Right lobe of liver (tissue), 6 donors: ENCODE results near the gene PCDH19. TPM values are rescaled to one million over a fixed set of nuclear protein-coding genes. Genes with fewer than 3 reads are reported as not detected.
"Not testable (repeated sequence)": the region's sequence is repeated elsewhere in the genome, so short reads cannot be mapped to it uniquely, and the experiment has no call there.

Source experiments
- ATAC-seq, 4 donors: fragments of 200-7000 bp; cut with Tn5 transposase; one replicate each; pipeline ENCODE4 v1.9.1; 2020; ENCODE audit warnings: mild to moderate bottlenecking in 4 of 4, moderate library complexity in 4 of 4
- DNase-seq, 3 donors: peaks; one replicate each; pipeline ENCODE4 v3.0.0-alpha.2; 2020
- H3K27ac ChIP-seq, 3 donors: fragments of 200-600 bp; one replicate each; pipeline ENCODE4 v1.8.0; 2022
- H3K27me3 ChIP-seq, 2 donors: fragments of 200-600 bp; one replicate each; pipeline ENCODE4 v1.8.0; 2022
- H3K36me3 ChIP-seq, 4 donors: fragments of 200-600 bp; sonication (generic) in 1 of 4; one replicate each; pipeline versions ENCODE4 v1.5.1 to v1.8.0; 2017 to 2022; ENCODE audit warnings: control low read depth in 1 of 4
- H3K4me1 ChIP-seq, 4 donors: fragments of 200-600 bp; sonication (generic) in 1 of 4; one replicate each; pipeline versions ENCODE4 v1.5.1 to v1.8.0; 2017 to 2022; ENCODE audit warnings: control low read depth in 1 of 4
- H3K4me3 ChIP-seq, 3 donors: fragments of 200-600 bp; one replicate each; pipeline ENCODE4 v1.8.0; 2022
- H3K9me3 ChIP-seq, 4 donors: fragments of 200-600 bp; sonication (generic) in 1 of 4; one replicate each; pipeline versions ENCODE4 v1.5.1 to v1.8.0; 2017 to 2022; ENCODE audit warnings: control low read depth in 1 of 4
- CTCF ChIP-seq, 4 donors: fragments of 200-600 bp in 3 of 4; fragments of 450-650 bp in 1 of 4; IDR thresholded peaks; one replicate each; pipeline versions ENCODE4 v1.5.1 to v1.8.0; 2016 to 2022; ENCODE audit warnings: antibody characterized with exemption in 4 of 4, mild to moderate bottlenecking in 2 of 4
- POLR2A ChIP-seq: fragments of 450-650 bp; IDR thresholded peaks from one replicate; pipeline ENCODE4 v1.6.1; 2017; ENCODE audit warnings: antibody characterized with exemption, mild to moderate bottlenecking
- WGBS: methylation state at CpG from one replicate; pipeline ENCODE4 v1.1.6; 2018; ENCODE audit warnings: low coverage, low lambda C conversion rate; ENCODE audit not compliant: insufficient coverage; ENCODE audit errors: missing lambda C conversion rate; 5-methylcytosine and 5-hydroxymethylcytosine counted together
- intact Hi-C, 2 donors: fragments of 100-400 bp; cut with DNase I; formaldehyde crosslinking; loops; one replicate each; pipeline versions ENCODE4 v1.11.2 to v1.14.1; 2022
- total RNA-seq, 6 experiments: library from RNA; depleted of rRNA in 2 of 6; stranded (reverse); fragments of >200 nt in 2 of 6; fragmentation: NEBNext Ultra II Directional in 3 of 6; extraction: Animal tissue kit (Norgen Biotek cat#: 25700) in 3 of 6; gene quantifications; one replicate each; pipeline versions ENCODE4 v1.1.0 to v1.2.4, GENCODE V29; 2016 to 2023
- donor health status: DM: no; HTN: yes; CAD: no.
- donor health status: DM: no; HTN: no; CAD: no.
- donor health status: DM: no; HTN: no; CAD: no.
- donor health status: DM: no; HTN: yes; CAD: no.
- donor health status: DM: no; HTN: yes; CAD: no.

The PCDH19 gene
- total RNA-seq, 6 experiments from 2014 or later: under 0.01 to 0.10 (median 0.06) TPM

GRCh38 chrX:100445593-100445992 lies 35.5 kb upstream of the PCDH19 start:
- no peak overlapping the region for H3K27ac ChIP-seq
- TF ChIP-seq POLR2A: no peak
- H3K4me3 ChIP-seq: no peak overlapping the region
- intact Hi-C loops: no loop called here
- H3K4me1 ChIP-seq: no peaks in the 10 kb centered on the region
- DNase-seq: no peak
- H3K27me3 ChIP-seq: peaks cover 0 to 9% of the 10 kb centered on the region in 2 donors
- H3K9me3 ChIP-seq: no peaks in the 10 kb centered on the region
- no peaks in the 10 kb centered on the region for H3K36me3 ChIP-seq
- ATAC-seq: no peak

GRCh38 chrX:100441321-100441720 lies 31.2 kb upstream of the PCDH19 start:
- intact Hi-C loops, H3K4me3 ChIP-seq, H3K9me3 ChIP-seq, ATAC-seq, H3K27me3 ChIP-seq, H3K27ac ChIP-seq, H3K36me3 ChIP-seq, H3K4me1 ChIP-seq, DNase-seq: not testable (repeated sequence)
- 84% methylated on average over 6 of the region's 7 CpGs for WGBS

- Histone ChIP-seq H3K27ac (no peak overlapping the region), H3K36me3 (no peaks in the 10 kb centered on the region), H3K27me3 (no peaks in the 10 kb centered on the region), H3K4me3 (no peak overlapping the region), H3K9me3 (no peaks in the 10 kb centered on the region), H3K4me1 (no peaks in the 10 kb centered on the region)
- TF ChIP-seq POLR2A (no peak), CTCF (IDR thresholded peaks at IDR 0.05) (no peak)
- intact Hi-C loops: no loop called here
- DNase-seq: no peak
- WGBS: 43% methylated on average over 2 of the region's 2 CpGs
- no peak for ATAC-seq
These were observed 29.9 kb upstream of the PCDH19 start for GRCh38 chrX:100440006-100440405.

- Histone ChIP-seq H3K36me3 (no peaks in the 10 kb centered on the region), H3K4me1 (no peaks in the 10 kb centered on the region), H3K27me3 (no peaks in the 10 kb centered on the region), H3K27ac (no peak overlapping the region), H3K9me3 (no peaks in the 10 kb centered on the region), H3K4me3 (no peak overlapping the region)
- intact Hi-C loops: no loop called here
- no peak for DNase-seq
- ATAC-seq: no peak
- TF ChIP-seq POLR2A (no peak), CTCF (IDR thresholded peaks at IDR 0.05) (no peak)
These were observed 25.7 kb upstream of the PCDH19 start for GRCh38 chrX:100435726-100436125.

GRCh38 chrX:100424012-100424411 lies 13.9 kb upstream of the PCDH19 start:
- Histone ChIP-seq H3K4me1 (no peaks in the 10 kb centered on the region), H3K9me3 (no peaks in the 10 kb centered on the region), H3K36me3 (no peaks in the 10 kb centered on the region), H3K27me3 (no peaks in the 10 kb centered on the region), H3K27ac (no peak overlapping the region), H3K4me3 (no peak overlapping the region)
- intact Hi-C loops: no loop called here
- TF ChIP-seq CTCF (IDR thresholded peaks at IDR 0.05) (no peak), POLR2A (no peak)
- ATAC-seq (no peak), DNase-seq (no peak)
- WGBS: 58% methylated on average over 4 of the region's 4 CpGs

- Histone ChIP-seq H3K36me3 (no peaks in the 10 kb centered on the region), H3K27ac (no peak overlapping the region), H3K27me3 (peaks cover 0 to 9% of the 10 kb centered on the region in 2 donors), H3K9me3 (no peaks in the 10 kb centered on the region), H3K4me3 (no peak overlapping the region), H3K4me1 (no peaks in the 10 kb centered on the region)
- TF ChIP-seq CTCF (IDR thresholded peaks at IDR 0.05) (no peak), POLR2A (no peak)
- ATAC-seq (no peak), DNase-seq (no peak)
- WGBS: 26% methylated on average over 2 of the region's 2 CpGs
- intact Hi-C loops: no loop called here
These were observed 8.5 kb upstream of the PCDH19 start for GRCh38 chrX:100418556-100418955.
